NCI-H146 treated with DMSO at 0.1 percent for 48 hours (cell line): ENCODE results near the gene PRSS38.

Experiments used
- DNase-seq: peaks from one replicate; lab custom pipeline; 2025; ENCODE audit not compliant: unreplicated experiment; lab: John Stamatoyannopoulos, UW

The PRSS38 gene

DNA sequence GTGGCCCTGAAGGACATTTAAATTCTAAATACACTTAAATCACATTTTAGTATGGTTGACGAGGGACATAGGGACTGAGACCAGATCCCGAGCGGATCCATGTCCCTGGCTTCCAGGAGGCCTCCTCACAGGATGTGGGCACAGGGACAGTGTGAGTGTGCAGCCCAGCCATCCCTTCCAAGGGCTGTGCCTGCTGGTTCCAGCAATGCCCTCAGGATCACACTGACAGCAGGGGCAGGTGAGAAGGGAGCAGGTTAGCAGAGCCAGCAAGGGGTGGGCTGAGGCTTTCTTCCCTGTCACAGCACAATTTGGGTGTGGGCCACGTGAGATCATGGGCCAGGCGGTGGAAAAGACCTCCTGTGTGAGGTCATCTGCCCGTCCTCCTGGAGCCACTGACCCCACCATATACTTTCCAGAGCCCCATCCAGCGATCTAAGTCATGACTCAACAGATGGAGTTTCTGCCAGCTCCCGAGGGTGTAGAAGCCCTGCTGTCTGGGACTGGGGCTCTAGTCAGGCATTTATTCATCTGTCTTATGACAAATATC, 37.0 kb upstream of the PRSS38 start:
- no peak for DNase-seq

DNA sequence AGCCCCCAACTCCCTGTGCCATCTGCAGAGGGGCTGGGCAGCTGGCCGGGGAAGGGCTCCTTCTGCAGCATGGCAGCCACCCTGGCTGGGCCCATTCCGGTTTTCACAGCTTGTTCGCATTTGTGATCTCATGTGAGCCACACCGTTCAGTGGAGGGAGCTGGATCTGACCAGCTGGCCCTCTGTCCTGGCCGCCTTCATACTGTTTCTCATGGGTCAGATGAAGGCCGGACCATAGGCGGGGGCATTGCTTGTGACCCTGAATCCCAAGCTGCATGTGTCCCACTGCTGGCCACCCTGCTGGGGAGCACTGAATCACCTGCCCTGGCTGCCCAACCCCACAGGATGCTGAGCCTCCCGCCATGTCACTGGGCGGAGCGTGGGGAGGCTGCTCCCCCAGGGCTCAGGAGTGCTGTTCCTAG, 36.4 kb upstream of the PRSS38 start:
- no peak for DNase-seq

DNA sequence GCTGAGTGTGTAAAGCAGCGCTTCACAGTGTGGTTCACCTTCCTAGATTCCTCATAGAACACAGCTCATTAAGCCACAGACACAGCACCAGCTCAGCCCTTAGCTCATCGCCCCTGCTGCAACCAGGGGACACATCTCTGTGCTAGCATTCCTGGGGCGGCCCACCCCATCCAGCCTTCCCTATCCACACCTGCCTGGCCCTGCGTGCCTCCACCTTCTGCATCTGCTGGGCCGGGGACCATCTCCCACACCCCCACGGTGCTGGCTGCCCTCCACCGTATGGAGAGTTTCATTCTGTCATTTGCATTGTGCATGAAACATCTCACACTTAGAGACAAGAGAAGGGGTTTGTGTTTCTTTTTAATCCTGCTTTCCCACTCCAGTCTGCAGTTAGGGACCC, 35.8 kb upstream of the PRSS38 start:
- DNase-seq: no peak

DNA sequence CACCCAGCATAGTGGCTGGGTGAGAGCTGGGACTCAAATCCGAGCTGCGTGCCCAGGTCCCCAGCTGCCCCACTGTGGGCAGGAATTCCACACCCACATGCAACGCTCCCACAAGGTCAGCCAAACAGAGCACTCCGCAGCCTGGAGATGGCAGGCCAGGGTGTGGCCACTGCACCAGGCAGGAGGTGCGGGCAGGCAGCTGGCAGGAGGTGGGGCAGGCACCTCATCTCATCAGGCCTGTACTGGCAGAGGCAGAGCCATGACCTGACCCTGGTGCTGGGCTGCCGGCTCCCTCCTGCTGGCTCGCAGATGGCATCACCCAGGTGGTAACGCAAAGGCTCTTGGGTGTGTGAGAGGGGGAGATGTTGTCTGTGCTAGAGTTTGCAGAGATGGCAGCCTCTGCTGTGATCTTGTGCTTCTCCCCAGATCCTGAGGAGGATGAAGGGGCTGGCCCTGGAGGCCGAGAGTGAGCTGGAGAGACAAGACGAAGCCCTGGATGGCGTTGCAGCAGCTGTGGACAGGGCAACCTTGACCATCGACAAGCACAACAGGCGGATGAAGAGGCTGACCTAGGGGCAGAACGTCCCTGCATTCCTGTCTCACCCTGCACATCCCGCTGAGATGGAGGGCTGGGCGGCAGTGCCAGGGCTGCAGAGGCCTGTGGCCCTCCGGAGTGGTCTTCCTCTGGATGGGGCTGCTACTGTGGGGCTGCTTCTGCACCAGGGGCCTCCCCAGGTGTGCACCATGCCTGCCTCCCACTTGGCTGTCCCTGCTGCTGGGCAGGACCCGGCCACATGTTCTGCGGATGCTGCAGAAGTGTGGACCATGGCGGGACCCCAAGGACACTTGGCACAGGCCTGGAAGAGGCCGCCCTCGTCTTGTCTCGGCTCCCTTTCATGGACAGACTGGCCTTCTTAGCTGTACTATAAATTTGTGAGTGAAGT, 35.1 kb upstream of the PRSS38 start:
- no peak for DNase-seq

DNA sequence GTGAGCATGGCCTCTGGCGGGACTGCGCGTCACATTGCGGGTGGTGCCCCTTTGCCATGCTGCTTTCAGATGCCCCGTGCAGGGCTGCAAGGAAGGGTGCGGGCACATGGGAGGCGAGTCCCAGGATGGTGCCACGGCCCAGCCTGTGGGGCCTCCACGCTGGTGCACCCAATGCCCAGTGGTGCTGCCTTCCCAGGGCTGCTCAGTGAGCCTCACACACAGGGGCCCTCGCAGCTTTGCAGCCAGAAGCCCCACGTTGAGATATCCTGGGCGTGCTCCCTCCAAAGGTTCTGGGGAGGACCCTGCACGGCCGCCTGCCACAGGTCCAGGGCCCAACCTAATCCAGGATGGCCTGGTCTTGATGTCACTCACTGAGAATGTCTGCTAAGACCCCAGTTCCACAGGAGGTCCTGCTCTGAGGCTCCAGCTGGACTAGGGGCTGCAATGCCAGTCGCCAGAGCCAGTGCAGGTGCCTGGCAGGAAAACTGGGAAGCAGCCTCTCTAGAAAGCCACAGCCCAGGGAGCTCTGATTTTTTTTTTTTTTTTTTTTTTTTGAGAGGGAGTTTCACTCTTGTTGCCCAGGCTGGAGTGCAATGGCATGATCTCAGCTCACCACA, 34.1 kb upstream of the PRSS38 start:
- no peak for DNase-seq

DNA sequence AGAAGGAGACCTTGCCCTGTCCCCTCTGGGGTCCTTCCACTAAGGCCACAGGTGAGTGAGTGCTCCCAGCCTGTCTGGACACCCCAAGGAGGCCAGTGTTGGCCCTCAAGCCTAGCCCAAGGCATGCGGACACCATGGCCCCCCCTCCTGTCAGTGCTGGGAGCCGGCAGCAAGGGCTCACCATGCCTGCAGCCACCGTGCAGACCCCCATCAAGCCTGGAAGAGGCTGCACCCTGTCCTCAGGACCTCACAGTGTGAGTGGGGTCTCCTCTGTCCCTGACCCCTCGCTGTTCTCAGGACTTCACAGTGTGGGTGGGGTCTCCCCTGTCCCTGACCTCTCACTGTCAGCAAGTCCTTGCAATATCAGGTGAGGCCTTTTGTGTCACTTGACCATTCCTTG, 33.2 kb upstream of the PRSS38 start:
- DNase-seq: no peak

DNA sequence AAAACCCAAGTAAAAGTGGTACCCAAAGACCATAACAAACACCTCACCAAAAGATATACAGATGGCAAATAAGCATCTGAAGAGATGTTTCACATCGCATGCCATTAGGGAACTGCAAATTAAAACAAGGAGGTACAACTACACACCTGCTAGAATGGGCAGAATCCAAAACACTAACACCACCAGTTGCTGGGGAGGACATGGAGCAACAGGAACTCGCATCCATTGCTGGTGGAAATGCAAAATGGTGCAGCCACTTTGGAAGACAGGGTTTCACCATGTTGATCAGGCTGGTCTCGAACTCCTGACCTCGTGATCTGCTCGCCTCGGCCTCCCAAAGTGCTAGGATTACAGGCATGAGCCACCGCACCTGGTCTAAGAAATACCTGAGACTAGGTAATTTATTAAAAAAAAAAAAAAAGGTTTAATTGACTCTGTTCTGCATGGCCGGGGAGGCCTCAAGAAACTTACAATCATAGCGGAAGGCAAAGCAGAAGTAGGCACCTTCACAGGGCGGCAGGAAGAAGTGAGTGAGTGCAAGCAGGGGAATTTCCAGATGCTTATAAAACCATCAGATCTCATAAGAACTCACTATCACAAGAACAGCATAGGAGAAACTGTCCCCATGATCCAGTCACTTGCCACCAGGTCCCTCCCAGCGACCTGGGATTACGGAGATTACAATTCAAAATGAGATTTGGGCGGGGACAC, 30.2 kb upstream of the PRSS38 start:
- DNase-seq: no peak

DNA sequence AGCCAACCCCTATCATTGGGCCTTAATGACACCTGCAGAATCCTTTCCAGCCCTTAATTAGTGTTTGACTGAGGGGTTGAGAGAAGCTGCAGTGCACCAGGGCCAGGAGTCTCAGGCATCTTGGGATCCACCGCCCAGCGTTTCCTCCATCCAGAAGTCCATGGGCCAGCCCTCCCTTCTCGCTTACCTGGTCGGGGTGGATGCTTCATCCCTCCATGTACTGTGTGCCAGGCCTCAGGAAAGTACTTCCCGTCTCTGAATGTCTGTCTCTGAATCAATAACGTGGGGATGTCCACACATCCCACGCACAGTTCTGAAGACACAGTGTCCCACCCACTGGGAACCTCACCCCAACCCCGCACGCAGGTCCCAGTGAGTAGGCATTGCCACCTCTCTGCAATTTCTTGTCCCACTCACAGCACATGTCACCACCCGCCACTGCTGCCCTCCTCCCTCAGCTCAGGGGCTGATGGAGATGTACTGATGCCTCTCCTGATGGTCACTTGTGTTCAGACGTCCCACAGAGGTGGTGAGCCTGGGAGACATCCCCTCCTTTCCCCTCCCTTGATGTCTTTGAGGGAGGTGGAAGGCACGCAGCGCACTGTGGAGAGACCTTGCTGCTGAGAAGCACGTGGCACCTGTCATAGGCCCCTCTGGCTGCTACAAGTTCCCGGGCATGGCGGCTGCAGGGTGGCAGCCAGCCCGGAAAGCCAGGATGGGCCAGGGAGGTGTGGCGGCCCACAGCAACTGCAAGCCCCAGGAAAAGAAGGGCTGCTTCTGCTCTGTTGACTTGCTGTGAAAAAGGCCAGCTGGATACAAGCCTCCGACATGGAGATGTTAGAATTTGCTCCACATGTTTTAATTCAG, 29.4 kb upstream of the PRSS38 start:
- no peak for DNase-seq

DNA sequence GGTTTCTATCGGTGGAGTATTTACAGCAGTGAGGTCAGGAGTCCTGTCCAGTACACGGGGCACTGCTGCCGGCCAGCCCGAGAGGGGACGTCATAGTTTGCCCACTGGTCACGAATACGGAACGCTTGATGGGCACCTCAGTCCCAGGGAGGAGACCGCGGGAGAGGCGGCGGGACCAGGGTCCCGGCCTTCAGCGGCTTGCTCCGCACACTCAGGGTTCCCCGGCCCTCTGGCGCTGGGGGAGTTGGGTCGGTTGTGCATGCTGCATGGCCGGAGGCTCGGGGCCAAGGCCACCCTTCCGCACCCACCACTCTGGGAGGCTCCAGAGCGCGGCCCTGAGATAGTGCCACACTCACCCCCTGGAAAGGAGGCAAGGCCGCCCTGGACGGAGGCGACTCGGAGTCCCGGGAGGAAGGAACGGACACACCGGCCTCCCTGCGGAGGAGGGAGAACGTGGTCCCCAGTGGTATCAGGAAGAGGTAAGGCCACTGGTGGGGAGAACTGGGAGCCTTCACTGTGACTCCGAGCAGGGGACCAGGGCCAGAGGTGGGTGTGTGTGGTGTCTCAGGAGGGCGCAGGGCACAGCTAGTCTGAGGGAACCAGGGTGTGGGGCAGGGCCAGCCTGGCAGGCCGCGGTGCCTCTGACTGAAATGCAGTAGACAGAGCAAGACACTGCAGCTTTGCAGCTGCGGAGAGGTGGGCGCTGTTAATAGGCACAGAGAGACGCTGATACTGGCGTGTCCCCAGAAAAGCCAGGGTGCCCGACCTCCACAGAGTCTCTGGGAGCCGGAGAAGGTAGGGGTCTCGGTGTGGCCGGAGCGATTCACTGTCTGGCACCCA, 28.6 kb upstream of the PRSS38 start:
- no peak for DNase-seq

DNA sequence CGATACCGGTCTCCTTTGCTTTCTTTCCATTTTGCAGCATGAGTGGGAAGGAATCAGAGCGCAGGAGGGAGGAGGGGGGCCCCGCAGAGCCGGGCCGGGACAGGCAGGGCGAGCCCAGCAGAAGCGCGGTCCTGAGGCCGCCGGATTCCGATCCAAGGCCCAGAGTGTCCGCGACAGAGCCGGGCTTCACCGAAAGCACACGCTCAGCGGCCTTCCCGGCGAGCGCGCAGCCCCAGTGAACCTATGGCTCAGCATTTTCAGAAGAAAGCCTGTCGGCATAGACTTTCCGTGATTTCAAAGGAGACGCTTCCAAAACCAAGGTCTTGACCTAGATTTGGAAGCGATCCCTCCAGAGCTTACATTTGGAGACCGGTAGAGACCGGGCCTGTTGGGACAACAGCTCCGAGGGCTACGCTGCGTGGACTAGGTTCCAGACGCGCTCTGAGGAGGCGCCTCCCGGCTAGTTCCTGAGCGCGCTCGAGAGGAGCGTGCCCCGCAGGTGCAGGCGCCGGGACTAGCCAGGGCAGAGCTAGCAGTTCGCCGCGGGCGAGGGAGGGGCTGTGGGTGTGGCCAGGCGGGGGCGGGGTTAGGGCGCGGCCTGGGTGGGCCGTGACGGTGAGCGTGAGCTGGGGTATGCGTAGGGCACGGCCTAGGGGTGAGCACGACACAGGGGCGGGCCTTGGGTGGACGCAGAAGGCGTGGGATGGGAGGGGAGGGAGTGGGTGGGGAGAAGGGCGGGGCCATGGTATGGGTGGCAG, 27.8 kb upstream of the PRSS38 start:
- DNase-seq: peak; percentile 95

DNA sequence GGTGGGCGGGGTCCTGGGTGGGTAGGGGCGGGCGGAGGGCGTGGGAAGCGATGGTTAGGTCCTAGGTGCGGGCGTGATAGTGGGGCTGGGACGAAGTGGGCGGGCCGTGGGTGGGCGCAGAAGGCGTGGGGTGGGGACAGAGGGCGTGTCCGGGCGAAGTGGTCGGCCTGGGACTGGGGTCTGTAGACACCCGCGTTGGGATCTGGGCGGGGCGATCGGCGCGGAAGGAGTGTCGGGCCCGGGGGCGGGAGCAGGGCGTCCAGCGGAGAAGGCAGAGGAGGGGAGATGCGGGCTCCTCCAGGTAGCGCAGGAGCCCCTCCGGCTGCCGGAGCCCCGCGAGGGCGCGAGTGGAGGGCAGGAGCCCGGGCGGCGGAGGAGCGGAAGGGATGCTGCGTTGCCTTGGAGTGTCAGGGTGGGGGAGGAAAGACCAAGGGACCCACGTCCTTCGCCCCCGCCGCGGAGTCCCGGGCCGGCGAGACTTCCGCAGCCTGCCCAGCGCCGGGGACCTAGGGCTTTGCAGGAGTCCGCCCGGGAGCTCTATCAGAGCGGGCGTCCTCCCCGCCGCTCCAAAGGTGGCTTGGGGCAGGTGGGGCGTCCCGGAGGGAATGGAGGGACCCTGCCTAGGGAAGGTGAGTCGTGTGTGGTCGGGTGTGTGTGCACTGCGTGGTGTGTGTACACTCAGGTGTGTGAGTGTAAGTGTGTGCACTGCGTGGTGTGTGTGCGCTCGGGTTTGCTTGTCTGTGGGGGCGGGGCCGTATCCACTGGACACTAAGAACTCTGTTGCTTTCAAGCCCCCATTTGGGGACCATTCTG, 27.0 kb upstream of the PRSS38 start:
- peak; percentile 94 for DNase-seq

DNA sequence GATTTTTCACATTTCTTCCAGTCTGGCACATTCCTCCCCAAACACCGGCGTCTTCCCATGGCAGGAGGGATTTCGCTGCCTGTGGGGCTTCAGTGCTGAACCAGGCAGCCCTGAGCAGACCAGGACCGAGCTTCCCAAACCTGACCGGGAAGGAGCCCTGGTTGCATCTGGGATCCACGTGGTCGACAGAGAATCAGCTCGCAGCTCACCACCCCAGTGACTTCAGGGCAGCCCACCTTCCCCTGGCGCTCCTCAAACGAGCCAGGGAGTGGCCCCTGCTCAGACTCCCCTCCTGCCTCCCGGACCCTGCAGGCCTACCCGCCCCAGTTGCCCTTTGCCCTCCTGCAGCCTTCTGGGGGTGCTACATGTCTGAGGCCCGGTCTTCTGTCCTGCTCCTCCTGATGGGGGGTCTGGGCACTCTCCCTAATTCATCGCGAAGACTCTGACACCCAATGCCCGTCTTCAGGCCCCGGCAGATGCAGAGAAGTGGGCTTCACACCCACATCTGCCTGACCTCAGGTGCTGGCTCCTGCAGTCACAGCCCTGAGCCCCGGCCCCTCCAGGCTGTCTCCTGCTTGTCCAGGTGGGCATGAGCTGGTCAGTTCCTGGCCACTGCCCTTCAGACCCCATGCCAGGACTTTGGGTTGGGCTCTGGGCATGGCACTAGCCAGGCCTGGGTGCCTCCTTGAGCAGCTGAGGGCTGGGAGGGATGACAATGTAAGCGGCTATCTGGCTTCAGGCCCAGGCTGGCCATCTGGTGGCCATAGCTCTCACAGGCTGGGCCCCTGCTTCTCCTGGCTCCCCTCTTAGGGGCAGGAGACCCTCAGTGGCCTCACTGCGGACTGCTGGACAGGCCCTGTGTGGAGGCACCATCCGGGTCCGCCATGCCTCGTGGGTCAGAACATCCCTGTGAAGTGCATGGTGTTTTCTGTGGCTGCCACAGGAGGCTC, 26.1 kb upstream of the PRSS38 start:
- DNase-seq: no peak

DNA sequence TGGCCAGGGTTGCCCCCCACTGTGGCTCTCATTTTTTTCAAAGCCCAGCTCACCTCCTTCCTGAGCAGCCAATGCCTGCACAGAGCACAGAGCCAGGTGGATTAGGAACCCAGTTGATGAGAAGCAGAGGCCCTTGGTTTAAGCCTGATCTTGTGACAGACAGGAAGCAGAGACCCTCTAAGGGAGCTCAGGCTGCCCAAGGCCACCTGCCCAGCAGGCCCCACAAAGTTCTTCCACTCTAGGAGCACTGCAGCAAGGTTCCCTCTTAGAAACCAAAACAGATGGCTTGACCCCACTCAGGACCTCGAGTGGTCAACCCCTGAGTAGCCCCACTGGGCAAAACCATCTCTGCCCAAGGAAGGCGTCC, 25.5 kb upstream of the PRSS38 start:
- DNase-seq: no peak

DNA sequence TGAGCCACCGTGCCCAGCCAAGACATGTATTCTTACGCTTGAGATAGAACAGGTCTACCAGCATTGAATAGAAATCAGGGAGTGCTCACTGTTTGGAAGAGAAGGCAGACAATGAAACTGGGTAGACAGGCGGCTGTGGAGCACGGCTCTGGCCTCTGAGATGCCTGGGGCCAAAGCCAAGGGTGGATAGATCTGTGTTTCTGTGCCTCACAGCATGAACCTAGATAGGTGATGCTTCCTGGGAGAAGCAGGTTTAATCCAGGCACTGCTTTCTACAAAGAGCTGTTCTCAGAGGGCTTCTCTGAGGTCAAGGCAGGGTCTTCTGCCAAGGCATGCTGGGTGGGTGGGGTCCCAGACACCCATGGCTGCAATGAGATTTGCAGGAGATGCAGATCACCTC, 24.6 kb upstream of the PRSS38 start:
- no peak for DNase-seq

DNA sequence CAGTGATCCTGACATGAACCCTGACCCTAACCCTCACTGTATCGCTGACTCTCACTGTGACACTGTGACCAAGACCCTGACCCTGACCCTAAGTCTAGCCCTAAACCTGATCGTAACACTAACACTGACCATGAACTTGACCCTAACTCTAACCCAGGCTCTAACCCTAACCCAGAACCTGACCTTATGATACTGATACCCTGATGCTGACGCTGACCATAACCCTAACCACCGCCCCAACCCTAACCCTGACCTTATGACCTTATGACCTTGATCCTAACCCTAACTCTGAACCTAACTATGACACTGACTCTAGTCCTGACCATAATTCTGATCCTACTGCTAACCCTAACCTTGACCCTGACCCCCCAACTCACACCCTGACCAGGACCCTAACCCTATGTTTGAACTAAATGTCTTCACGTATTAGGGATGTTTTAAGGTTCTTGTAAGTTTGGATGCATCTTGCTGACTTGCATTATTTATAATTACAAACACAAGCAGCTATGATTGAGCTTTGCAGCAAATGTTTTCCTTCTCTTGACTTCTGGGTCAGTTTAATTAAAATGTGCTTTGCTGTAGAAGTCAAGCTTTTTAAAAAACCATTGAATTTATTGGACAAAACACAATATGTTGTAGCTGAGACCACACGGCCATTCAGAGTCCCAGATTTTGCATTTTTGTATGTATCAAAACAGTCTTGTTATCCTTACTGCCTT, 23.9 kb upstream of the PRSS38 start:
- no peak for DNase-seq

DNA sequence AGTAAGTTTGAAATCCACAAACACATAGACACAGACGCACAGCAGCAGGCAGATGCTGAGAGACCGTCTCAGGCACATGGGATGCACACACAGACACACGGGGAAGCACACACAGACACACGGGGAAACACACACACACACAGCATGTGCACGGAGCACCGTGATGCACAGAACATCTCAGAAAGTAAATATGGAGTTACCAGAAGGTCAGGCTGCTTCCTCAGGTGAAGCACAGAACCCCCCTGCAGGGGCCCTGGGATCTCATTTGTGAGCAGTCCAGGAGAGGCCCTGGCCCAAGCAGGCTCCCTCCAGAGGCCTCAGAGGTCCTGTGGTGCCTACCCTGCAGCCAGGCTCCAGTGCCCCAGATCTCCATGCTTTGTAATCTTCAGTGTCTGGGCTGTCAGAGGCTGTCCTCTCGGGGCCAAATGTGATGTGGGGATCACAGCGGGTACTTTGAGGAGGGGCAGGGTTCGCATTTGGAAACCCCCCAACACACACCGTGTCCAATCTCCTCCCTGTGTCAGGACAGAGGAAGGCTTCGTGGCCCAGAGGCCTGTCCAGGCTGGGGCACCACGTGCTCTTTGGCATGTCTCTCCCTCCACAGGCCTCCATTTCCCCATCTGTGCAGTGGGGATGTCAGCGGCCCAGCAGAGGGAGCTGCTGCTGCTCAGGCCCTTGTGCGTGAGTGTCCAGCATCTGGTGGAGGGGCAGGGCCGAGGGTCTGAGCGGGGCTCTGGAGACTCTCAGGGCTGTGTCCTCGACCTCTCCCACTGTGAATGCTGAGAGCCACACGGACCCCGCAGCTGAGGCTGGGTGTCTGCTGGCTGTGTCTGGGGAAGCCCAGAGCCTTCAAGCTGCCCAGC, 23.0 kb upstream of the PRSS38 start:
- no peak for DNase-seq
